ENCODE data around the gene GMCL1.

- no peak for TF ChIP-seq CTCF (conservative IDR thresholded peaks at IDR 0.05; ENCODE audit: low read depth, low read length)
- TF ChIP-seq EZH2 (IDR thresholded peaks at IDR 0.05; ENCODE audit: borderline replicate concordance, low read depth, low read length, poor library complexity, severe bottlenecking), result no peak
Measured at GRCh38 chr2:69890881-69891280, 61.4 kb downstream of the GMCL1 start.
